Measurements from ENCODE around the gene SPAG16.

GRCh38 chr2:214233164-214233563, 948.9 kb downstream of the SPAG16 start:
- no peak for TF ChIP-seq CTCF (IDR thresholded peaks at IDR 0.05; ENCODE audit: low read depth, low read length)
- TF ChIP-seq POLR2A (IDR thresholded peaks at IDR 0.05; ENCODE audit: extremely low read depth, insufficient read length), result no peak
- no peak for TF ChIP-seq MYC (IDR thresholded peaks at IDR 0.05; ENCODE audit: low read depth, low read length)
- no peak for TF ChIP-seq MAX (IDR thresholded peaks at IDR 0.05; ENCODE audit: low read depth, low read length)

Measured in NB4 (cell line).